Measurements from ENCODE around the gene ESRRB.

Gene ESRRB

GRCh38 chr14:76450476-76450875 lies 74.5 kb downstream of the ESRRB start:
- DNase-seq (ENCODE audit: low read depth), result no peak

GRCh38 chr14:76456200-76456599 lies 80.3 kb downstream of the ESRRB start:
- DNase-seq (ENCODE audit: low read depth), result no peak

GRCh38 chr14:76456891-76457586 lies 81.1 kb downstream of the ESRRB start:
- DNase-seq (ENCODE audit: low read depth), result no peak

DNA sequence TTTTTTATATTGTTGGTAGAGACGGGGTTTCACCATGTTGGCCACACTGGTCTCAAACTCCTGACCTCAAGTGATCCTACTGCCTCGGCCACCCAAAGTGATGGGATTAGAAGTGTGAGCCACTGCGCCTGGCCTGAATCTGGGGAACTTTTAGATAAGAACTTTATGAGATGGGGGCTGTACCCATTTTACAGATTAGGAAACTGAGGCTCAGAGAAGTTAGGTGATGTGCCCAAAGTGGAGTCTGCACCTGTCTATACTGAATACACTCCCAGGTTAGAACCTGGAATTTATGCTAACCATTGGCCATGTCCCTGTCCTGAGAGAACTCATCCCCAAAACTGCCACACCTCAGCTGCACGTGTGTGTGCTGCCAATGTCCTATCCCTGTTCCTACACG lies 81.9 kb downstream of the ESRRB start:
- no peak for DNase-seq (ENCODE audit: low read depth)

DNA sequence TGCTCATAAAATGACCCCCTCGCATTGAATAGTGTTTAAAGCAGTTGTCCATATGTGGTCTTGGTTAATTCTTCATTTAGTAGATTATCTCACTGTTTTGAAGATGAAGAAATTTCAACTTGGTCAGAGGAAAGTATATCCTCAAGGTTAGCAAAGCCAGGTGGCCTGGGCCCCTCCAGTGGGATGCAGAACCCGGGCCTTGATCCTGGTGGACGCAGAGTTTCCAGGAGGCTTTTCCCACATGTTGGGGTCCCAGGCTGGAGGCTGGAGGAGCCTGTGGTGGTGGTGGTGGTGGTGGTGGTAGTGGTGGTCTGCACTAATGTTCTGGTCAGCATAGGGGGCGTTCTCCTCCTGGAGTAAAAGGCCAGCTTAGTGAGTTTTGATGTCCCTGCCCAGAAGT lies 85.9 kb downstream of the ESRRB start:
- DNase-seq (ENCODE audit: low read depth), result no peak

GRCh38 chr14:76462330-76462729 lies 86.4 kb downstream of the ESRRB start:
- DNase-seq (ENCODE audit: low read depth), result no peak

- DNase-seq (ENCODE audit: low read depth), result no peak
These were observed 87.2 kb downstream of the ESRRB start for GRCh38 chr14:76463105-76463504.

- no peak for DNase-seq (ENCODE audit: low read depth)
These were observed 88.9 kb downstream of the ESRRB start for GRCh38 chr14:76464856-76465255.

- DNase-seq (ENCODE audit: low read depth), result no peak
These were observed 89.7 kb downstream of the ESRRB start for GRCh38 chr14:76465664-76466063.

GRCh38 chr14:76467711-76468155 lies 91.8 kb downstream of the ESRRB start:
- DNase-seq (ENCODE audit: low read depth), result no peak

GRCh38 chr14:76472199-76472723 lies 96.3 kb downstream of the ESRRB start:
- no peak for DNase-seq (ENCODE audit: low read depth)

- no peak for DNase-seq (ENCODE audit: low read depth)
These were observed 97.7 kb downstream of the ESRRB start for GRCh38 chr14:76473481-76474263.

GRCh38 chr14:76480426-76480825 lies 104.5 kb downstream of the ESRRB start:
- DNase-seq (ENCODE audit: low read depth), result no peak

DNA sequence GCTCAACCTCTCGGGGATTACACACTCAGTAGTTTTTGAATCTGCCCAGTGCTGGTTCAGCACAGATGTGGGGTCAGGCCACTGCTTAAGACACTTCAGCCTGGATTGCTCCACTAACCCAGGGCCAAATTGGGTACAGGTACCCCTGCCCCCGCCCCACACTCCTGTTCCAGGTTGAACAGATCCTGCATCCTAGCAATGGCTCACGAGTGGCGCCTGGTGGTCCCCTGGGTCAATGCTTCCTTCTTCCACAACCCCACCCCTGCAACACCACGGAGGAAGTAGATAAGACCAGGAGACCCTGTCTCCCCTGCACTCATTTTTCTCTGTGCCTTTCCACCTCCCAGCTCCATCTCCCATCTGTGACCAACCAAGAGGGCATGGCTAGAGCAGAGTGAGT lies 108.4 kb downstream of the ESRRB start:
- DNase-seq (ENCODE audit: low read depth), result no peak

- no peak for DNase-seq (ENCODE audit: low read depth)
These were observed 110.4 kb downstream of the ESRRB start for GRCh38 chr14:76486251-76486743.

- DNase-seq (ENCODE audit: low read depth), result no peak
These were observed 112.6 kb downstream of the ESRRB start for GRCh38 chr14:76488551-76488950.

- no peak for DNase-seq (ENCODE audit: low read depth)
These were observed 113.7 kb downstream of the ESRRB start for GRCh38 chr14:76489667-76490066.

DNA sequence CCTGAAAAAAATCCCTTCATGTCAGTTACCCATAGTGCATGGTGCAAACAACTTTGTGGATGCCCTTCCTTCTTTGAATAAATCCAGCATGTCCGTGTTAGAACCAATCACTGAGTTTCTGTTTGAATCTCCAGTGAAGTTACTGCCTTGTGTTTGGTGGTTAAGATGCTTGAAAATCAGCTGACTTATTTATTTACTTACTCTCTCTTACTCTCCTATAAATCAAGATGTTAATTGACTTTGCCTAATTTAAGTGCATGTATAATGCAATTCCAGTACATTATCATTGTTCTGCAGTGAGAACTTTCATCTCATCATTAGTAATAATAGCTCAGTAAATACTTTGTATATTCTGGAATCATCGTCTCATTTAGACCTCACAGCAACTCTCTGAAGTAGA lies 114.2 kb downstream of the ESRRB start:
- DNase-seq (ENCODE audit: low read depth), result no peak

GRCh38 chr14:76490735-76491134 lies 114.8 kb downstream of the ESRRB start:
- no peak for DNase-seq (ENCODE audit: low read depth)

- no peak for DNase-seq (ENCODE audit: low read depth)
These were observed 115.4 kb downstream of the ESRRB start for GRCh38 chr14:76491172-76491930.

DNA sequence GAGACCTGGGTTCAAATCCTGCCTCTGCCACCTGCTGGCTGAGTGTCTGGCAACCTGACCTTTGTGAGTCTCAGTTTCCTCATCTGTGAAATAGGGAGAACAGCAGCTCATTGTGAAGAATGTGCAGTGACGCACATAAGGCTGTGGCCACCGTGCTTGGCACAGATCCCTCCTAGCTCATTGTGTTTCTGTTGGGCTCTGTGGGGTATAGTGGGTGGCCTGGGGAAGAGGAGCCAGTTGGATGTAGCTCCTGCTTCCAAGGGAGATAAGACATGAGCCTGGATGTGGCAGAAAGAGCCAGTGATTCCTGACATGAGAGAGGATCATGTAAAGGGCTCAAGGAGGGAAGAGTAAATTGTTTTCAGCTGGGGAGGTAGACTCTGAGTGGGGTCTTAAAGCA lies 120.0 kb downstream of the ESRRB start:
- DNase-seq (ENCODE audit: low read depth), result no peak

- DNase-seq (ENCODE audit: low read depth), result no peak
These were observed 120.7 kb downstream of the ESRRB start for GRCh38 chr14:76496595-76496994.
